ENCODE measurements around the gene DHX57.

GRCh38 chr2:38778687-38779082 is 97.0 kb downstream of the DHX57 start:
- TF ChIP-seq POLR2A (IDR thresholded peaks at IDR 0.05; ENCODE audit: low read depth, low read length) (no peak), TAF1 (IDR thresholded peaks at IDR 0.05; ENCODE audit: borderline replicate concordance, low read depth, low read length) (no peak), POLR2AphosphoS5 (IDR thresholded peaks at IDR 0.05; ENCODE audit: low read depth, low read length) (no peak)
